GM12891 (cell line): ENCODE data around the gene VPS13A.

ENCODE experiments used
- POLR2A ChIP-seq: IDR thresholded peaks from 2 replicates; pipeline ENCODE4 v1.6.1; 2011; ENCODE audit warnings: low read depth, low read length, control low read depth
- POLR2AphosphoS5 ChIP-seq: IDR thresholded peaks from 2 replicates; pipeline ENCODE4 v1.6.1; 2011; ENCODE audit warnings: low read depth, low read length, control low read depth
- TAF1 ChIP-seq: IDR thresholded peaks from 2 replicates; pipeline ENCODE4 v1.6.1; 2011; ENCODE audit warnings: low read depth, low read length, control low read depth

DNA sequence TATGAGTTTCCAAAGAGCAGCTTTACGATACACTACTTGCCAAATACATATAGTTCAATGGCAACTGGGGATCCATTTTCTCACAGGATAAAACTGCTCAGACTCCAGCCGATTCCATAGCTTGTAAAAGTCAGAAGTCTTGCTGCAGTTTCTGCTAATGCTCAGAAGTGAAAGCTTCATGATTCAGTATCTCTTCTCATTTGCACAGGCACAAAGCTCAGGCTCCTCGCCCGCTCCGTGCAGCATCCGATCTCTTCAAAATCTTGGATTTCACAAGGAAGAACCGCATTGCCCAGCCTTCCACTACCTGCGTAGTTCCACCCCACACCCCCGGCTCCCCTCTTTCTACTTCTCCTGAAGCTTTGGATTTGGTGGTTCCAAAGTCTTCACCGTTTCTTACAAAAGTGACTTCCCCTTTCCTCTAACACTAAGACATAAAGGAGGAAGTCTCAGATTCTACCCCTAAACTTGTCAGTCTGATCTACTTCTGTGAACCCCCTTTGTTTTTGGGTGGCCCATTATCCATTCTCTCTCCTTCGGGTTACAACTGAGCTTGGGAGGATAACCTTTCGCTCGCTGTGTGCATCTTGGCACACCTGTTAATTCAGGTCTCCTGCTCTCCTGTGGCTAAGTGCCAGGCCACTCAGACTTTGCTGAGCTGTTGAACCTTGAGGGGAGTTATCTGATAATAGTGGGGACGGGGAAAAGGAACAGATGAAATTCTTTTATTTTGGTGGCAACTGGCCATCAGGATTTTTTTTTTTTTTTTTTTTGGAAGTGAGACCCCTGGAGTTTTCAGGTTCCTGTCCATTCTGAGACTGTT, 276.7 kb downstream of the VPS13A start:
- TF ChIP-seq TAF1 (no peak), POLR2A (no peak), POLR2AphosphoS5 (no peak)
